ENCODE measurements around the gene CDH23.

CDH23 gene

DNA sequence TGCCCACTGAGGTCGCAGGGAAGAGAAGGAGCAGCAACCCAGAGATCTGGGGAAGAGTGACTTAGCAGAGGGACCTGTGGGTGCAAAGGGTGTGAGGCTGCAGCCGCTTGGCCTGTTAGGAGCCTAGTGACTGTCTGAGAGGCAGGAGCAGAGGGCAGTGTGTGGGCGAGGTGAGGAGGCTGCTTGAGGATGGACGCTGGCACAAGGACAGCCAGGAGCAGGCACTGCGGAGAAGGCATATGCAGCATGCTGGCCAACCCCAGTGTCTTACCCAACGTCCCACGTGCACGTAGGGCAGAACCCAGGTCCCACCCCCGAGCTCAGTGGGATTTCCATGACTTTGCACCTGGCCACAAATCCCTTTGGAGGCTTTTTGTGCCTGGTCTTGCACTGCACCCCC, 268.7 kb downstream of the CDH23 start:
- Histone ChIP-seq H3K27ac (ENCODE audit: low read depth, low read length) (peak overlapping the region; percentile 81), H3K4me2 (ENCODE audit: low read length) (no peak overlapping the region), H3K9me2 (replicated peaks; ENCODE audit: control insufficient read depth, low read length) (no peaks in the 10 kb centered on the region), H3K27me3 (ENCODE audit: control insufficient read depth, low read length) (no peaks in the 10 kb centered on the region), H3K36me3 (ENCODE audit: control insufficient read depth, low read length) (no peaks in the 10 kb centered on the region), H3F3A (ENCODE audit: control insufficient read depth, insufficient read depth) (peaks cover 16% of the 10 kb centered on the region), H4K20me1 (ENCODE audit: control insufficient read depth, insufficient read depth, low read depth, low read length) (no peaks in the 10 kb centered on the region), H3K4me3 (ENCODE audit: low read length) (no peak overlapping the region), H3K9me3 (ENCODE audit: control insufficient read depth, insufficient read depth, low read length) (no peaks in the 10 kb centered on the region), H3K4me1 (ENCODE audit: control insufficient read depth, low read length) (peaks cover 57% of the 10 kb centered on the region), H3K79me2 (ENCODE audit: control insufficient read depth, low read length) (no peaks in the 10 kb centered on the region)
- TF ChIP-seq, protein P1, sequence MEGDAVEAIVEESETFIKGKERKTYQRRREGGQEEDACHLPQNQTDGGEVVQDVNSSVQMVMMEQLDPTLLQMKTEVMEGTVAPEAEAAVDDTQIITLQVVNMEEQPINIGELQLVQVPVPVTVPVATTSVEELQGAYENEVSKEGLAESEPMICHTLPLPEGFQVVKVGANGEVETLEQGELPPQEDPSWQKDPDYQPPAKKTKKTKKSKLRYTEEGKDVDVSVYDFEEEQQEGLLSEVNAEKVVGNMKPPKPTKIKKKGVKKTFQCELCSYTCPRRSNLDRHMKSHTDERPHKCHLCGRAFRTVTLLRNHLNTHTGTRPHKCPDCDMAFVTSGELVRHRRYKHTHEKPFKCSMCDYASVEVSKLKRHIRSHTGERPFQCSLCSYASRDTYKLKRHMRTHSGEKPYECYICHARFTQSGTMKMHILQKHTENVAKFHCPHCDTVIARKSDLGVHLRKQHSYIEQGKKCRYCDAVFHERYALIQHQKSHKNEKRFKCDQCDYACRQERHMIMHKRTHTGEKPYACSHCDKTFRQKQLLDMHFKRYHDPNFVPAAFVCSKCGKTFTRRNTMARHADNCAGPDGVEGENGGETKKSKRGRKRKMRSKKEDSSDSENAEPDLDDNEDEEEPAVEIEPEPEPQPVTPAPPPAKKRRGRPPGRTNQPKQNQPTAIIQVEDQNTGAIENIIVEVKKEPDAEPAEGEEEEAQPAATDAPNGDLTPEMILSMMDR (IDR thresholded peaks at IDR 0.05; ENCODE audit: low read depth, low read length, poor library complexity, severe bottlenecking), result no peak
- no peak for TF ChIP-seq EZH2phosphoT487 (IDR thresholded peaks at IDR 0.05; ENCODE audit: borderline replicate concordance, low read length)

- H3K9me2 ChIP-seq (replicated peaks; ENCODE audit: control insufficient read depth, low read length), result no peaks in the 10 kb centered on the region
These were observed 270.1 kb downstream of the CDH23 start for GRCh38 chr10:71666639-71667386.

GRCh38 chr10:71667387-71667752, 270.6 kb downstream of the CDH23 start:
- Histone ChIP-seq H3K27ac (ENCODE audit: low read depth, low read length) (peak overlapping the region; percentile 81), H3K27me3 (ENCODE audit: control insufficient read depth, low read length) (no peaks in the 10 kb centered on the region), H3K79me2 (ENCODE audit: control insufficient read depth, low read length) (no peaks in the 10 kb centered on the region), H4K20me1 (ENCODE audit: control insufficient read depth, insufficient read depth, low read depth, low read length) (no peaks in the 10 kb centered on the region), H3K36me3 (ENCODE audit: control insufficient read depth, low read length) (no peaks in the 10 kb centered on the region), H3K4me1 (ENCODE audit: control insufficient read depth, low read length) (peaks cover 48% of the 10 kb centered on the region), H3K9me2 (replicated peaks; ENCODE audit: control insufficient read depth, low read length) (no peaks in the 10 kb centered on the region), H3K4me3 (ENCODE audit: low read length) (peak overlapping the region; percentile 46), H3F3A (ENCODE audit: control insufficient read depth, insufficient read depth) (peaks cover 16% of the 10 kb centered on the region), H3K4me2 (ENCODE audit: low read length) (peak overlapping the region; percentile 60), H3K9me3 (ENCODE audit: control insufficient read depth, insufficient read depth, low read length) (no peaks in the 10 kb centered on the region)
- TF ChIP-seq, protein P1 (IDR thresholded peaks at IDR 0.05; ENCODE audit: low read depth, low read length, poor library complexity, severe bottlenecking), result no peak
- no peak for TF ChIP-seq EZH2phosphoT487 (IDR thresholded peaks at IDR 0.05; ENCODE audit: borderline replicate concordance, low read length)

More at GRCh38 chr10:71666639-71667386, 270.1 kb downstream of the CDH23 start:
- H3K4me1 ChIP-seq (ENCODE audit: control insufficient read depth, low read length), result peaks cover 48% of the 10 kb centered on the region
- TF ChIP-seq, protein P1 (IDR thresholded peaks at IDR 0.05; ENCODE audit: low read depth, low read length, poor library complexity, severe bottlenecking), result no peak
- no peak for TF ChIP-seq EZH2phosphoT487 (IDR thresholded peaks at IDR 0.05; ENCODE audit: borderline replicate concordance, low read length)
- H3K36me3 ChIP-seq (ENCODE audit: control insufficient read depth, low read length), result no peaks in the 10 kb centered on the region
- H3K4me2 ChIP-seq (ENCODE audit: low read length), result peak overlapping the region; percentile 60
- peaks cover 16% of the 10 kb centered on the region for H3F3A ChIP-seq (ENCODE audit: control insufficient read depth, insufficient read depth)
- no peaks in the 10 kb centered on the region for H3K27me3 ChIP-seq (ENCODE audit: control insufficient read depth, low read length)
- H3K27ac ChIP-seq (ENCODE audit: low read depth, low read length), result peak overlapping the region; percentile 81
- peak overlapping the region; percentile 46 for H3K4me3 ChIP-seq (ENCODE audit: low read length)
- H3K9me3 ChIP-seq (ENCODE audit: control insufficient read depth, insufficient read depth, low read length), result no peaks in the 10 kb centered on the region
- H4K20me1 ChIP-seq (ENCODE audit: control insufficient read depth, insufficient read depth, low read depth, low read length), result no peaks in the 10 kb centered on the region
- no peaks in the 10 kb centered on the region for H3K79me2 ChIP-seq (ENCODE audit: control insufficient read depth, low read length)
